A172 (cell line): Measurements from ENCODE around the gene ARL6IP5. TPM values are rescaled to one million over a fixed set of nuclear protein-coding genes. Genes with fewer than 3 reads are reported as not detected.

ENCODE experiments used
- DNase-seq: peaks from one replicate; pipeline ENCODE4 v3.0.0-alpha.2; 2015; ENCODE audit warnings: low spot score
- total RNA-seq: library from RNA; depleted of rRNA; stranded (reverse); fragments of >200 nt; shearing (Covaris generic); gene quantifications from 2 replicates; pipeline ENCODE4 v1.2.3, GENCODE V29; 2014

Gene ARL6IP5
- total RNA-seq, 1 experiment from 2014 or later: 109 TPM

DNA sequence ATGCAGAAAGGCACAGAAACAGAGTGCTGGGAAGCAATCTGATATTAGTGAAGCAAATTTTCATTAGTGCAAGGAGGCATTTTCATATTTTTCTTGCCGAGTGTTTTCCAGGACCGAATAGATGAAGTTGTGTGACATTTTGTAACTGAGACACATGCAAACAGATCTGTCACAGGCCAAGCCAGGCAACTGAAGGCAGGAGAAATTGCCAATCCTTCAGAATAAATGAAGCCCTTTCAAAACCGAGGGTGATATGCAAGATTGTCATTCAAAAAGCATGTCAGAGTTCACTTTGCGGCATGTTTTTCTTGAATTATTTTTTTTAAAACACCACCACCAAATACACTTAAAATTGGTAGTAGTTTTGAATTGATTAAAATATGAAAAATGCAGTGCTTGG lies 31.4 kb downstream of the ARL6IP5 start:
- no peak for DNase-seq

DNA sequence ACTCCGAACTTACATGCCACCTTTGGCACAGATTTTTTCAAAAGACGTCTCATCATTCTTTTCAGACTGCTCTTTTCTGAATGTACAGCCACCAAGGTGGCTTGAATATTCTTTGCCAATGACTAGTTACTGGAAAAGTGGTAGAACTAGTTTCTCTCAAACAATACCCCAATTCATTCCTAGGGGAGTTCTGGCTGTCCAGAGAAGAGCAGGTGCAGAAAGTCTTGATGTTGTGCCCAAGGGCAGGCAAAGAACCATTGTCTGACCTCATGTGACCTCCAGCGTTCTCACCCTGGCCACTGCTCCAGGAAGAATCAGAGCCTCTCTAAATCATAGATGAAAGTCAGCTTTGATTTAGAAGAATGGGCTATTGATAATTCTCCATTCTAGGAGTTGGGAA lies 32.2 kb downstream of the ARL6IP5 start:
- DNase-seq: no peak

DNA sequence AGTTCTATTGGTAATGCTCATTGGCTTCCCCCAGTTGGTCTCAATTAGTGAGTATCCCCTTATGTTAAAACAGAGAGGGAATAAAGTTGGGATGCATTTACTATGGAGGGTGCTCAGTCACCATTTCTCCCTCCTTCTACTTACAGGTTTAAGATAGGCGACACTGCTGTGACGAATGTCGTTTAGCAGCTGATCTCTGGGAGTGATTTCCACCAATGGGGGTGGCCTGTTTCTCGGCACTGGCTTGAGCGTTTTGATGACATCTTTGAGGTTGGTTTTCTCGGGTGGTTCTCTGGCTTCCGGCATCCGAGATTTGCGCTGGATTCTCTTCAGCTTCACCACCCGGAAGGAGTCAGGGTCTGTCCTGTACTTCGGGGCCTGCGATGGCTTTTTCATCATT lies 33.8 kb downstream of the ARL6IP5 start:
- no peak for DNase-seq

DNA sequence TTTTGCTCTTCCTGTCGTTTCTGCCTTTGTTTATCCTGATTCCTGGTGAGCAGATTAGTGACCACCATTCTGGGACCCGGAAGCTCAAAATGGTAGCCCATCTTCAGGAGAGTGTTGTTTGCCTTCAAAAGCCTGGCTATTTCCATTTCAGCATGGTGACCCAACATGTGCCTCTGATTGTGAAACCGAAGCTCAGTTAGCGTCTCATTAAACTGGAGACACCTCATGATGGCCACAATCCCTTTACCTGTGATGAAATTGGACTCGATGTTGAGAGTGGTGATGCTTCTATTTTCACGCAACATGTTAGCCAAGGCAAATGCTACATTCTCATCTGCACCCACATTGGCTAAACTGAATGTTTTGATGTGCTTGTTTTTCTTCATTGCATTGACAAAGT lies 34.4 kb downstream of the ARL6IP5 start:
- no peak for DNase-seq

DNA sequence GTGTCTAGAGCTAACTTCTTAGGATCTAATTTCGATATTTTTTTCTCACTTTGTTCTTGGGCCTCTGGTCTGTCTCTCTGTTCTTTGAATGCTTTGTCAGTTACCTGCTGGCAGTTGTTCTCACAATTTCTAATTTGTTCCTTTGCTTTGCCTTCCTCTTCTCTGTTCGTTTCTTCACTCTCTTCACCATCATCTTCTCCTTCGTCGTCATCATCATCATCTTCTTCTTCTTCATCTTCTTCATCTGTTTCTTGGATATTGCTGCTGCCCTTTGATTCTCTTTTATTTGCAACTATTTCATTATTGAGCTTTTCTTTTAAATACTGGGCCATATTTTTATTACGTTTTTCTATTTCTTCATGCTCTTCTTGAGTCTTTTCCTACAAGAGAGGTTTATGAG lies 34.9 kb downstream of the ARL6IP5 start:
- DNase-seq: no peak

DNA sequence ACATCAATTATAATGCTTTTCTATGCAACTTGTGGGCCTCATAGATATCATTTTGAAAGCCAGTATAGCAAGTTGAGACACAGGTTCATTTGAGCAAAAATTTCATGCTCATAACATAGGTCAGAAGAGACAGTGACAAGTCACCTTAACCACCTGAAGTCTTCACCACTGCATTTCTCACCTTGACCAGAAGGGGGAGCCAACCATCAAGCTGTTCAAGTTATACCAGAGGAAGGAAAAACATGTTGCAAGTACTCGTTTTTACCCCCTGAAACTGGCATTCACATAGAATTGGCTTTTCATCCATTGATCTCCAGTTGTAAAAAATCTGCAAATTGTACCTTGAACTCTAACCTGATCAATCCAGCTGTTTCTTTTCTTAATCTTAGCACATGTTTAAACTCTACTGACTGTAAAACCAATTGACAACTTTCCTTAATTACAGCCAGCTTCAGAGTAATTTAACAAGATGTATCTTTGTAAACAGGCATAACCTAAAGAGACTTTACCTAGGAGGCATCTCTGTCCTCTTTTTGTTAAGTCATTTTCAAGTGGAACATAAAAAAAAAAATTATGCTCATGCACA lies 36.2 kb downstream of the ARL6IP5 start:
- peak; percentile 66 for DNase-seq

DNA sequence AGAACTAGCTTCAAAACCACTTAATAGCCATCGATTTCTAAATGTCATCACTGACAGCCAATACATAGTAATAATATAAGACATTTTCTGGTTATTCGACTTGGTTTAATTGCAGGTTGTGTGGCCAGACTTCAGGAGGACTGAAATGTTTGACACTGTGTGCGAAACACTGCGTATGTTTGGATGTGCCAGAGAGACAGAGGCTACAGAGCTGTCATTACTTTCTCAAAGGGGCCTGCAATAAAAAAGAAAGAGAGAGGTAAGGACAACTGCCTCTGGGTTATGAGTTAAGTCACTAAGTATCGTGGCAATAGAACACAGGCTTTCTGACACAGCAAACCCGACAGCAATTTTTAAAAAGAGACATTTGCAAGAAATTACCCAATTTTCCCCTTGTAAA lies 36.8 kb downstream of the ARL6IP5 start:
- DNase-seq: no peak

DNA sequence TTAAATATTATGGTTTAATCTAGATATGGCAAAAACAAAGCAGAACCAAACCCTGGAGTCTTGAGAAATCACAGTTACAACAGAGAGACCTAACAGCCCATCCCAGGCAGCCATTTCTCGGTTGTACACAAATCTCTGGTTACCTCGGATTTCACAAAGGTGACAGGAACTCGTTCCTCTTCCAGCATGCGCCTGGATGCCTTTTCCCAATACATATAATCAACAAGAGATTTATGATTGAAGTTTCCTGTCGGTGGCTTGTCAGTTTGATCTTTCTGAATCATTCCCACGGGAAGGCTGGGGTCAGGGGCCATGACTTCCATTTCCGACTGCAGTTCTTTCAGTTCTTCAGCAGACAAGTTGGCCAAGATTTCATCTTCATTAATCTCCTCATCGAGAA lies 37.2 kb downstream of the ARL6IP5 start:
- no peak for DNase-seq

DNA sequence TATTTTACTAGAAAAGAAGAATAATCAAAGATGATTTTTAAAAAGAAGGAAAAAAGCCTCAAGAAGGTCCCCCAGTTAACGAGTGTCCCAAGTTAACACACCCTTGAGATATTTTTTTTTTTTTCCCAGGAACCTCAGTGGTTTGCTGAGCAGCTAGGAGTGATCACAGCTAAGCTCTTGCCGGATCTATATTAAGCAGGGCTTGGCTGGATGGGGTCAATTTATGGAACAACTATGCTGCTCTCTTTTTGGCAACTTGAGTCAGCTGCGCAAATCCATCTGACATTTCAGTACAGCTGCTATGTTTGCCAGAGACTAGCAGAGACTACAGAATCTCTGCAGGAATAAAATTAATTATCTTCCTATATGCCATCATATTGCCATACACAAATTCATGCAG lies 37.7 kb downstream of the ARL6IP5 start, which contains the start of gene LMOD3:
LMOD3 (minus strand) TSS at position 193 of the 400 bp plus-strand sequence. CDS start 209 bp downstream, outside the sequence.
- DNase-seq: no peak

DNA sequence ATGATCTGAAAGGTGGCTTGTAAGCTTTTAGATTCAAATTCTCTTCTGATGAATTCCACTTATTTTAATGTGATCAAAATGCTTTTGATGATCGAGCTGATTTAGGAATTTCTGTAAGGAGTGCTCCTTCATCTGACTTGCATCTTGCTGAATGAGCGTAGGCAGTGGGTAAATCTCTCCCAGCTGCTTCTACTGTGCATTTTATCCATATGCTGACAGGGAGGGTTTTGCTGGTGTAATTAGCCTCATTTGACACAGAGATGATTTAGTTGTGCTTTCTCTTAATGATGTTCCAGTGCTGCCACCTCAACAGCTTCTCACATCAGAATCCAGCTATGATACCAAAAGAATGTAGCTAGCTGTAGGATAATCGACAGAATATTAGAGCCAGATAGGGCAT lies 41.5 kb downstream of the ARL6IP5 start:
- no peak for DNase-seq

DNA sequence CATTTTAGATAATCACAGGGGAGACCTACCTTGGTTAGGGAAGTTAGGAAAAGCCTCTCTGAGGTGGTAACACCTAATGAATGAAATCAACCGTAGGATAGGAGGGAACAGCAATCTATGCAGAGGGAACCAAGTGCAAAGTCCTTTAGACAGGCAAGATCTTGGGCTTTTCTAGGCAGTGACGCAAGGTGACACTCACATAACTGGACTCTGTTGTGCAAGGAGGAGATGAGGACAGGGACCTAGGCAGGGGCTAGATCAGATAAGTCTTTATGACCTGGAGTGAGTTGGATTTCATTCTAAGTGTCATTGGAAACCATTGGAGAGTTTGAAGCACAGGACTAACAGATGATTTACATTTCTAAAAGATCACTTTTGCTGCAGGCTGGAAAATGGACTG lies 42.3 kb downstream of the ARL6IP5 start:
- DNase-seq: no peak

DNA sequence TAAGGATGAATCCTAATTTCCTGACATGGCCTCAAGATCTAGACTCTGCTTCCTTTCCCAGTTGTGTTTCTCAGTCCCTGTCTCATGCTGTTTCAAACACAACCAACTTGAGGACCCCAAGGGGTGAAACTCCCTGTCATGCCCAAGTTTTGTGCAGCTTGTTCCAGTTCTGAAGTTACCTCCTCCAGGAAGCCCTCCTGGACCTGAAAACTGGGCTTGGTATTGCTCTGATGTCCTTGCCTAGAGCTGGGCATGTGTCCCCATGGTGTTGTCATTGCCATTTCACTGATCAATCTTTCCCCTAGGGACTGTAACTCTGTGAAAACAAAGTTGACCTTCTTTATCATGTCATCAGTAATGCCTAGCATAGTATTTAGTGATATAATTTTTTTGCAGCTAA lies 43.8 kb downstream of the ARL6IP5 start:
- no peak for DNase-seq

DNA sequence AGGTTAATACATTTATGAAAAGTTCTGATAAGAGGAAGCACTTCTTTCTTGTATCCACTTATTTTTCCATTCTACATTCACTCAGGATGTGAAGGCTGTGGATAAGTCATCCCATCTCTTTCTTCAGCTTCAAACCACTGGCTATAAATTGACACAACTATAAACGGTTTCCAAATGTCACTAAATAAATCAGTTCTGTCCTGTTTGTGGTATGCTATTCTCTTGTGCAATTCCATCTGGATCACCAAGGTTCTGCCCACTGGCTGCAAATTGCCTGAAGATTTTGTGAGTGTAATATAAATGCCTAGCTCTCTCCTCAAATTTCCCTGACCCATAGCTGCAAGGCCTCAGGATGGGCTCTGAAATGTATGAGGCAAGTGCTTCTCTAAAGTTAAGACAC lies 44.8 kb downstream of the ARL6IP5 start:
- DNase-seq: no peak

DNA sequence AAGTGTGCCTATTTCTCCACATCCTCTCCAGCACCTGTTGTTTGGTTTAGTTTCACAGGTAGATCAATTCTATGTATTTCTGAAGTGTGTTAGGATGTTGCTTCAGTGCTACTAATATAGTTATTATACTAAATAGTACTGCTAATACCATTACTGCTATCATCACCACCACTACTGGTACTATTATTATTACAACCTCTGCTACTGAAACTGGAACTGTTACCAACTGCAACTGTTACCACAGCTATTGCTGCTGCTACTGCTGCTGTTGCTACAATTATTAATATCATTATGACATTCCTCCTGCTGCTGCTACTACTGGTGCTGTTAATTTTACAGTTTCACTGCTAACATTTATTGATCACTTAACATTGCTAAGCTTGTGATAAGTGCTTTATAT lies 46.0 kb downstream of the ARL6IP5 start:
- DNase-seq: no peak

DNA sequence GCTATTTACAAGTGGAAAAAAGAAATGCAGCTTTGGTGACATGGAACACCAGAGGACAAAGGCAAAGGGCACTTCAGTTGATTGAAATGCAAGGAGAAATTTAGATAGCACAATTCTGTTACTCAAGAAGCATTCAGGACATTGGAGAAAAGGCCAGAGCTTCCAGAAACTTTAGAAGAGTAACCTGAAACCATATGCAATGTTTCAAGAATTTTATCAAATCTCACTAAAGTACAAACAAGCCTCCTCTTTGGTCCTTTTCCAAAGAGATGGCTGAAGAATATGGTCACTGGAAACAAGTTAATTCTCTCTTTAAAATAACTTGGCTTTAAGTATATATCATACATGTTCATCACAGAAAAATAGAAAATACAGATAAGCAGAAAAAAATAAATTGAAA lies 52.3 kb downstream of the ARL6IP5 start:
- no peak for DNase-seq

DNA sequence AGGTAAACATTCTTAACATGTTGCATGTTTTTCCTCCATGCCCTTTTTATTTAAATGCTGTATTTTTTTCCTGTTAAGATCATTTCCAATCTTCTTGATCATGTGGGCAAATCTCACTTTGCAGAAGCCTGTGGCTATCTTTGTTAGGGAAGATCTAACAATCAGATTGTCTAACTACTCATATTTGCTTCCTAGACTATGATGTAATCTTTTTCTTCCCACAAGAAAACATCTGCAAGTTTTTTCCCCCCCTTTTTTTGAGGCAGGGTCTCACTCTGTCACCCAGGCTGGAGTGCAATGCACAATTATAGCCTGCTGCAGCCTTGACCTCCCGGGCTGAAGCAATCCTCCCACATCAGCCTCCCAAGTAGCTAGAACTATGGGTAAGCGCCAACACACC lies 52.7 kb downstream of the ARL6IP5 start:
- DNase-seq: no peak

DNA sequence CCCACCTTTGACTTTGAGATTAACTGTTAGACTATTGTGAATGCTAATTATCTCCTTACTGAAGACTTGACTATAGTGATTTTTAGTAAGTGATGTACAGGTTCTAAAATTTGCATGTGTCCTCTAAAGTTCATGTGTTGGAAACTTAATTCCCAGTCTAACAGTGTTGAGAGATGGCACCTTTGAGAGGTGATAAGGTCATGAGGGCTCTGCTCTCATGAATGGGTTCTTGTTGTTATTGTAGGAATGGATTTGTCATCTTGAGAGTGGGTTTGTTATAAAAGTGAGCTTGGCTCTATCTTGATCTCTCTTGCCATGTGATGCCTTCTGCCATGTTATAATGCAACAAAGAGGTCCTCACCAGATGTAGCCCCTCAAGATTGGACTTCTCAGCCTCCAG lies 56.6 kb downstream of the ARL6IP5 start:
- DNase-seq: no peak

DNA sequence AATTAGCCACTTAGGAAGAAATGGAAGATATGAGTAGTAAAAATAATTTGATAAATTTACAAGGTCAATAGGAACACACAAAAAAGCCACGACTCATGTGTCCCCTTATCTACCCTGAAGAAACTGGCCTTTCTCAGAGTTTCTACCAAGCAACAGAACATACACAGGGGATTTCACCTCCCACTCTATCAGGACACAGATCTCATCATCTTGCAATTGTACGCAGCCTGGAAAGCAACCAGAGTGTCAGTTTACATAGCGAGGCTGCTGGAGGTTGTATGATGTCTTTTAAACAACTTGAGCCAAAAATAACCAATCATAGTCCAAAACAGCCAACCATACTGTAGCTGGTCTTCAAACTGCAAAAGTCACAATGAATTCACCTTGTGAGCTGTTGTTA lies 57.4 kb downstream of the ARL6IP5 start:
- DNase-seq: no peak

DNA sequence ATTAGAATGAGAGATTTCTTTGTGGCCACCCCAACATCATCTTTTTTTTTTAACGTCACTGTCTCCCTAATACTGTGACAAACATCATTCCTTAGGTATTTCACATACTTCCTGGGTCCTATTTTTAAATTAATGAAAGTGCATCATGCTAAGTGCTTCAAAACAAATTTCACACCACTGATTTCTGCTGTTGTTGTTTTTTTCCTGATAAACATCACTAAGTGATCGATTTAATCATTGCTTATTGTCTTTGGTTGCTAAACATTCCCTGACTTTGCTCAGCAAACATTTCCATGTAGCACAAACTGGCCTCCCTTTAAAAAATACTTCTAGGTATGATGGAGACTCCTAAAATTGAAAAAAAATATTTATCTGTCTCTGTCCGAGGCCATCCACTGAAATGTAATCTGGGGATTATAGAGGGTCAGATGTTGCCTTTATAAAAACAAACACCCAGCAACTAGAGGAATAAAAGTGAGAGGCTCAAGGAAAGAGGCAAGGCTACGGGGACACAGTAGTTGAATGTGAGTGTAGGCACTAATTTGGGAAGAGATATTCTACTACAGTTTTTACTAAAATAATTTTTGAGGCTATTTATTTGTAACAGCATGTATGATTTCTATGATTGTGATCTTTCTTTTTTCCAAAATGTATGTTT lies 58.2 kb downstream of the ARL6IP5 start:
- DNase-seq: no peak

DNA sequence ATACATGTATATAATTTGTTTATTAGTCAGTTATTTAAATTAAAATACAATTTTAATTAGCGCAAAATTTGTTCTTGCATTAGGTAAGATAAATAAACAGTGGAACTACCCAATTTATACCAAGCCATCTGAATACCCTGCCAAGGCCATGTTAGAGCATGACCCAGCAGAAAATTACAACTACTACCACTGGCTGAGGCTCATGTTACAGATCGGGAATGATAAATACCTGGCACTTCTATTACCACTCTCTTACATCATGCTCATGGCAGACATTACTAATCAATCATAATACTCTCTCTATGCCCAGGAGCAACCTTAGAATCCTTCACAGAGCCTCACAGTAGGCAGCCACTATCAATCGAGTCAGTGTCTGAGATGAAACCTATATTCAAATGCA lies 58.9 kb downstream of the ARL6IP5 start:
- DNase-seq: peak; percentile 7

DNA sequence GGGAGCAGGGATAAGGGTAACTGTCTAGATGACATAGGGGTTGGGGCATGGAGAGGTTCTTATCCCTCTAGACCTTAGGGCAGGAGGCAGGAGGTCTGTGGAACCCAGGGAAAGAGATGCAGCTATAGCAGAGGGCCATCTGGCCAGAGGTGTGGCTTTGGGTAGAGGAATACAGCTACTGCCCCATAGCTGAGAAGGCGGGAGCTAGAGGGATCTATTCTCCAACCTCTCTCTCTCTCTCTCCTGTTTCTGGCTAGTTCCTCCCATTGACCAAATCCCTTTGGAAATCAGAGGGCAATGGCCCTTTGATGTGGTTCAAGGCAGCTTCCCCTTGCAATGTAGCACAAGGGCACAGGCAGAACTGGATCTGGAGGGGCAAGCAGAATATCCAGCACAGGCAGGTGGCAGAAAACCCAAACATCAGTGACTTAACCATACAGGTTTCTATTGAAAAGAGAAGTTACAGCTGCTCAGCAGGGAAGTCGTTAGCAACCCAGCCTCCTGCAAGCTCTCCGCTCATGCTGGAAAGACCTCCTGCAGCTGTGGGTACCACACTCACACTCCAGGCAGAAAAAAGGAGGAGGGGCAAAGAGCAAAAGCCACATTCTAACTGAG lies 60.0 kb downstream of the ARL6IP5 start:
- DNase-seq: no peak

DNA sequence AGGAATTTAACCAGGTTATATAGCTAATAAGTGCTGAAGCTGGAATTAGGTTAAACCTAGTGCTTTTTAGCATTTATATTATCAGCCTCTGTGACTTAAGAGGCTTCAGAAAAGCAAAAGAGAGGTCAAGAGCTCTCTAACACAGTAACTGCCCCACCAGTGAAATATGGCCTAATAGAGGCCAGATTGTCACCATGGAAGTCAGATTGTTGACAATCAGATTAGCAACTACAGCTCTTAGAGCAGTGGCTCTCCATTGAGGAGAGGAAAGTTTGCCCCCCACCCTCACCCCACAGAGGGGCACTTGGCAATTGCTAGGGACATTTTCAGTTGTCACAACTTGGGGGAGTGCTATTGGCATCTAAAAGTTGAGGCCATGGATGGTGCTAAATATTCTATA lies 61.0 kb downstream of the ARL6IP5 start:
- DNase-seq: no peak

DNA sequence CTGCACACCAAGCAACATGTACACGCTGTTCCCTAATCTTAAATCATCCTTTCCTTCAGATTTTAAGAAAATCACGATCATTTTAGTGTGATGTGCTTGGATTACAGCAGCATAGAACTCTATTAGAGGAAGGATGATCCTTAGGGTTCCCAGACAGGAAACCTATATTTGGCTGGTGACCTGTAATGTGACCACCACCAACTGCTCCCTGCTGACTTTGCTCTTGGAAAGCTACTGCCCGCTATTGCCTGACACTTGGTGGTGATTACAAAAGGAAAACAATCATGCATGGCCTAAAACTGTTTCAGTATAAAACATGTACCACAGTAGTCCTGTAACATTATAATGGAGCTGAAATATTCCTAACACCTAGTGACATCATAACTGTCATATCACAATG lies 64.8 kb downstream of the ARL6IP5 start:
- no peak for DNase-seq
